Right atrium auricular region (tissue), 2 donors: ENCODE measurements around the gene TMEM187. TPM values are rescaled to one million over a fixed set of nuclear protein-coding genes. Genes with fewer than 3 reads are reported as not detected.

ENCODE experiments used
- DNase-seq: peaks from one replicate; pipeline ENCODE4 v3.0.0-alpha.2; 2019; ENCODE audit warnings: low spot score
- H3K27ac ChIP-seq, 2 donors: fragments of 200-600 bp; sonication (generic); 1 replicate in 1 of 2; 2 replicates in 1 of 2; pipeline ENCODE4 v1.5.1; 2016 to 2019
- H3K27me3 ChIP-seq, 2 donors: fragments of 200-600 bp; sonication (generic); one replicate each; pipeline versions ENCODE4 v1.5.1 to v1.6.0; 2017 to 2019
- H3K36me3 ChIP-seq: fragments of 200-600 bp; sonication (generic); one replicate; pipeline ENCODE4 v1.5.1; 2016
- H3K4me1 ChIP-seq, 2 donors: fragments of 200-600 bp; sonication (generic); one replicate each; pipeline versions ENCODE4 v1.5.1 to v1.6.0; 2017 to 2019
- H3K4me3 ChIP-seq, 2 donors: fragments of 200-600 bp; sonication (generic); 1 replicate in 1 of 2; 2 replicates in 1 of 2; pipeline ENCODE4 v1.5.1; 2017 to 2019; ENCODE audit warnings: mild to moderate bottlenecking in 1 of 2, moderate library complexity in 1 of 2
- H3K9me3 ChIP-seq, 2 donors: fragments of 200-600 bp; sonication (generic); one replicate each; pipeline ENCODE4 v1.5.1; 2019
- total RNA-seq, 2 donors: library from RNA; depleted of rRNA; stranded (reverse); fragments of >200 nt; gene quantifications; one replicate each; pipeline ENCODE4 v1.1.0, GENCODE V29; 2016
- TF ChIP-seq, protein P1 (sequence below), 2 donors: fragments of 200-600 bp; sonication (generic); IDR thresholded peaks; one replicate each; pipeline ENCODE4 v1.5.1; 2019; ENCODE audit warnings: antibody characterized with exemption in 2 of 2

The TMEM187 gene
- total RNA-seq, 2 donors from 2014 or later: 4.7 to 6.4 TPM

DNA sequence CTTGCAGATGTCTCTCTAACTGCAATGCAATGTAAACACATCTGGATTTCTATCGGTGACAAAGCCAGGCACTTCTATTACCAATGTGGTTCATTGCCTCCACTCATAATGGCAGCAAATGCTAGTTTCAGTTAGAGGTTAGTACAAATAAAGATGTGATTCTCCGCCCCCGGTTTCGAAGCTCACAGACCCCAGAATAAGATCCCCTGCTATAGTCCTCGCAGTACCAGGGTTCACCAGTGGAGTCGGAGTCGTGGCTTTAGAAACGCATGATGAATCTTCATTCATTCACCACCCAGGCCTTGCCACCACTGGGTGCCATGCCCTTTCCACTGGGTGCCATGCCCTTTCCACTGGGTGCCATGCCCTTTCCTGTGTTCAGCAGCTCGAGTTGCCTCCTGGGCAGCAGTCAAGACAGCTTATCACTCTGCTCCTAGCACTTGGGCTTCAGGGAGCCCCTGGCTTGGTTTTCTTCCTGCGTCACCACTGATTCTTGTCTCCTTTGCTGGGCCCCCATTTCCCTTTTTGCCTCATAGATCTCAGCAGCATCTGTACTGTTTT, 34.2 kb upstream of the TMEM187 start:
- no peaks in the 10 kb centered on the region for H3K36me3 ChIP-seq
- TF ChIP-seq, protein P1, sequence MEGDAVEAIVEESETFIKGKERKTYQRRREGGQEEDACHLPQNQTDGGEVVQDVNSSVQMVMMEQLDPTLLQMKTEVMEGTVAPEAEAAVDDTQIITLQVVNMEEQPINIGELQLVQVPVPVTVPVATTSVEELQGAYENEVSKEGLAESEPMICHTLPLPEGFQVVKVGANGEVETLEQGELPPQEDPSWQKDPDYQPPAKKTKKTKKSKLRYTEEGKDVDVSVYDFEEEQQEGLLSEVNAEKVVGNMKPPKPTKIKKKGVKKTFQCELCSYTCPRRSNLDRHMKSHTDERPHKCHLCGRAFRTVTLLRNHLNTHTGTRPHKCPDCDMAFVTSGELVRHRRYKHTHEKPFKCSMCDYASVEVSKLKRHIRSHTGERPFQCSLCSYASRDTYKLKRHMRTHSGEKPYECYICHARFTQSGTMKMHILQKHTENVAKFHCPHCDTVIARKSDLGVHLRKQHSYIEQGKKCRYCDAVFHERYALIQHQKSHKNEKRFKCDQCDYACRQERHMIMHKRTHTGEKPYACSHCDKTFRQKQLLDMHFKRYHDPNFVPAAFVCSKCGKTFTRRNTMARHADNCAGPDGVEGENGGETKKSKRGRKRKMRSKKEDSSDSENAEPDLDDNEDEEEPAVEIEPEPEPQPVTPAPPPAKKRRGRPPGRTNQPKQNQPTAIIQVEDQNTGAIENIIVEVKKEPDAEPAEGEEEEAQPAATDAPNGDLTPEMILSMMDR (IDR thresholded peaks at IDR 0.05): no peak
- H3K4me3 ChIP-seq: no peak overlapping the region
- no peaks in the 10 kb centered on the region for H3K27me3 ChIP-seq
- peaks cover 0 to 14% of the 10 kb centered on the region in 2 donors for H3K4me1 ChIP-seq
- H3K9me3 ChIP-seq: no peaks in the 10 kb centered on the region
- H3K27ac ChIP-seq: no peak overlapping the region
- DNase-seq: no peak

GRCh38 chrX:153939573-153939972, 33.0 kb upstream of the TMEM187 start:
- Histone ChIP-seq H3K4me3 (no peak overlapping the region), H3K27me3 (no peaks in the 10 kb centered on the region)

GRCh38 chrX:153941336-153942252, 31.0 kb upstream of the TMEM187 start:
- H3K4me1 ChIP-seq: no peaks in the 10 kb centered on the region
- no peaks in the 10 kb centered on the region for H3K36me3 ChIP-seq
- no peaks in the 10 kb centered on the region for H3K27me3 ChIP-seq
- no peak overlapping the region for H3K27ac ChIP-seq
- TF ChIP-seq, protein P1 (IDR thresholded peaks at IDR 0.05): no peak
- no peak overlapping the region for H3K4me3 ChIP-seq
- DNase-seq: no peak
- no peaks in the 10 kb centered on the region for H3K9me3 ChIP-seq

More at GRCh38 chrX:153939573-153939972, 33.0 kb upstream of the TMEM187 start:
- H3K4me1 ChIP-seq: peaks cover 0 to 4% of the 10 kb centered on the region in 2 donors
- no peak overlapping the region for H3K27ac ChIP-seq
- no peak for DNase-seq
- H3K36me3 ChIP-seq: no peaks in the 10 kb centered on the region
- TF ChIP-seq, protein P1 (IDR thresholded peaks at IDR 0.05): no peak
- no peaks in the 10 kb centered on the region for H3K9me3 ChIP-seq

DNA sequence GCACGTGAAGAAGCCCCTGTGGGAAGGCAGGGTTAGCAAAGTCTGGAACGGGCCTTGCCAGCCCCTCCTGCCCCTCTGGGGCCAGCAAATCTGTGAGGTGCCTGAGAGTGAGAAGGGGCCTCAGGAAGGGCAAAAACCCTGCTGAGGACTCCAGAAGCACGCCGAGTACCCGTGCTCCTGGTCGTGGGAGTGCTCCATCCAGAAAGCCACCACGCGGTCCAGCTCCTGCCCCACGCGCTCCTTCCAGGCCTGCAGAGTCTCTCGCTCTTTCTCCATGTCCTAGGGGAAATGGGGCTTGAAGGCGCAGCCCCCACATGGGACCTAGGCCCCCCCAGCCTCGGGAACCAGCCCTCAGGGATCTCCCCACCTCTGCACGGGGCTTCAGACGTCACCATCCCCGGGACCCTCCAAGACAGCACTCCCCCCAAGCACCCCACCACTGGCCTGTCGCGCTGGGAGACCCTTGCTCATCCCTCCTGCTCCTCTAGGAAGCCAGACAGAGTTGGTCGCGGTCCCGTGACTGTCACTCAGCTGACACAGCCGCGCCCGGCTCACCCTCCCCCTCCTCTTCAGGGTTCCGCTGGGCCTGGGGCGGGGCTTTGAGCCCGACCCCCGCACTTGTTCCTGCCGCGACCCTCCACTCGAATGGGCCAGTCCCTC, 28.3 kb upstream of the TMEM187 start, which contains the start of gene RENBP:
Gene RENBP (minus strand): TSS at position 504 of the 660 bp plus-strand sequence. CDS start 33 bp downstream, at position 471.
- Histone ChIP-seq H3K9me3 (no peaks in the 10 kb centered on the region), H3K36me3 (peaks cover 5% of the 10 kb centered on the region), H3K27me3 (no peaks in the 10 kb centered on the region), H3K27ac (peak within 1 kb of the TSS; percentile 53 to 61), H3K4me3 (peak within 1 kb of the TSS; percentile 35 to 44), H3K4me1 (no peaks in the 10 kb centered on the region)
- no peak for DNase-seq
- TF ChIP-seq, protein P1 (IDR thresholded peaks at IDR 0.05): no peak

DNA sequence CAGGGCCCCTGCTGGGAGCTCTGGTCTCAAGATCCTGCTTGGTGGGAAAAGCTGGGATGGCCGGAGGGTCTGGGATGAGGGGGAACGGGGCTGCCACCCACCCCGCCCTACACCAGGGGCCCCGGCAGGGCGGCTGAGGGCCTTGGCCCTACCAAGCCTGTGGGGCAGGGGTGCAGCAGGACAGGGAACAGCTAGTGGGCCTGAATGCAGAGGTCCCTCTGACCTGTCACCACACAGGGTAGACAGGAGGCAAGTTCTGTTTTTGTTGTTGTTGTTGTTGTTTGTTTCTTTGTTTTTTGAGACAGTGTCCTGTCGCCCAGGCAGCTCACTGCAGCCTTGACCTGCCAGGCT, 27.8 kb upstream of the TMEM187 start:
- Histone ChIP-seq H3K27ac (peak overlapping the region; percentile 53 to 61), H3K27me3 (no peaks in the 10 kb centered on the region), H3K4me1 (no peaks in the 10 kb centered on the region)

More for the DNA sequence above, 27.8 kb upstream of the TMEM187 start:
- peak overlapping the region; percentile 35 to 44 for H3K4me3 ChIP-seq
- no peak for DNase-seq
- TF ChIP-seq, protein P1 (IDR thresholded peaks at IDR 0.05): no peak
- peaks cover 10% of the 10 kb centered on the region for H3K36me3 ChIP-seq
- H3K9me3 ChIP-seq: no peaks in the 10 kb centered on the region
